Stimulated activated CD8-positive, alpha-beta memory T cell treated with anti-CD3 and anti-CD28 coated beads, Interleukin-12 subunit alpha, Interleukin-12 subunit beta, amount 100 ng/mL, for 1 hour (primary cell): ENCODE data around the gene UBE2N.
"Not testable (repeated sequence)": the region's sequence is repeated elsewhere in the genome, so short reads cannot be mapped to it uniquely, and the experiment has no call there.

Experiments used
- DNase-seq: peaks from one replicate; pipeline ENCODE4 v3.0.0-alpha.2; 2020; ENCODE audit warnings: low read depth

The UBE2N gene

DNA sequence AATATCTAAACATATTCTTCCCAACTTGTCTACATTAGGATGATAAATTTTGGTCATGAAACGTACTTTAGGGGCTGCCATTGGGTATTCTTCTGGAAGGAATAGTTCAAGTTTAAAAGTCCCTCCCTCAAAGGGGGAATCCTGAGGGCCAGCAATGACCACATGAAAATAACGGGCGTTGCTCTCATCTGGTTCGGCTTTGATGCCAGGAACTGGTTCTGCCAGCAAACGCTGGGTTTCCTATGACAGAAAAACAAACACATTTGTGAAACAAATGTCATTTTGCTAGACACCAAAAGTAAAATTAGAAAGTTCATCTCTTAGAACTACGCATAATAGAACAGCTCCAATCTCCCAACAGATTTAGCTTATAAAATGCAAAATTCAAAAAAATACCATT, 30.7 kb downstream of the UBE2N start:
- DNase-seq, result not testable (repeated sequence)

- DNase-seq, result not testable (repeated sequence)
Observed at GRCh38 chr12:93409343-93410187, 32.2 kb downstream of the UBE2N start.

GRCh38 chr12:93408813-93409212, 32.9 kb downstream of the UBE2N start:
- DNase-seq, result no peak

DNA sequence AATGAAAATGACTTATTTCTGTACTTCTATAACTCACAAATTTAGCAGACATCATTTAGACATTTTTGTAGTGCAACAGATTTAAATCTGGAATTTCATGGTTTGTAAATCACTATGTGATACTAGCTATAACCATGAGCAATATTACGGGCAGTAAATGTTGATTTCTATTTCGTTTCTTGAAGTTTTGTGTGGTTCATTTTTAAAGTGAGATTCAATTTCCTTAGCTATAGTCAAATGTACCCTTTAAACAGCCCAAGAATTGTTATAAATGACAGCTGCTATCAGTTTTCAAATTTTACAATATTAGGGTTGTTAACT, 33.8 kb downstream of the UBE2N start:
- DNase-seq, result no peak

- no peak for DNase-seq
Observed at GRCh38 chr12:93407054-93407962, 34.4 kb downstream of the UBE2N start.

DNA sequence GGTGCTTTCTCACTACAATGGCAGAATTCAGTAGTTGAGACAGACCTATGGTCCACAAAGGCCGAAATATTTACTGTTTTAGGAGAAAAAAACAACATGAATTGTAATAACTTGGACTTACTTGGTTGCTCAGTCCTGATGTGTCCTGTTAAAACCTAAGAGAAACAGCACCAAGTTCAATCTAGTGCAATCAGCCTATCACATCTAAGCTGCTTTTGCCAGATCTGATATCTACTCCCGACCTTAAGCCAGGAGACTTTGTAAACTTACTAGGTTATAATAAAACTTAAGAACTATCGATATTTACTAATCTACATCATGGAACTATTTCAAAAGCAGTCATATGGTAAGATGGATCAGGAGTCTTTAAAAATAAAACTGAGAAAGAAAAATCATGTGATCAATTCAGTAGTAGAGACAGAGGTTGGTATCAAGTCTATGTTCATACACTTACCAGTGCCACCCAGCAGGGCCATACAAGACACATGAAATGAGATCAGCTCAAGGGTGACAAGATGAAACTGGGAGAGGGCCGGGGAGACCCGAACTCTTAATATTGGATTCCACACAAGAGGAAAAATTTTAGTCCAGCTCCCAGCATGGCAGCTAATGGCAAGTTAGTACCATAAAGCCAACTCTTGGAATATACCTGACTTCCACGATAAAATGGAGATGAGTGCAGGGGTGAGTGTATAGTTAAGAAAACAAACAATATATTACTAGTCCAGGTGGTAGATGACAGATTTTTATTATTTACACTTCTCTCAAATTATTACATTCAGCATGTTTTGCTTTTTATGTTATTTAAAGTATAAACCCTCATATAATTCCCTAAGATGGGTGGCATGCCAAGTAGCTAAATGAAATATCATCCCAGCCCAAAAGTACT, 36.5 kb downstream of the UBE2N start:
- DNase-seq, result no peak

DNA sequence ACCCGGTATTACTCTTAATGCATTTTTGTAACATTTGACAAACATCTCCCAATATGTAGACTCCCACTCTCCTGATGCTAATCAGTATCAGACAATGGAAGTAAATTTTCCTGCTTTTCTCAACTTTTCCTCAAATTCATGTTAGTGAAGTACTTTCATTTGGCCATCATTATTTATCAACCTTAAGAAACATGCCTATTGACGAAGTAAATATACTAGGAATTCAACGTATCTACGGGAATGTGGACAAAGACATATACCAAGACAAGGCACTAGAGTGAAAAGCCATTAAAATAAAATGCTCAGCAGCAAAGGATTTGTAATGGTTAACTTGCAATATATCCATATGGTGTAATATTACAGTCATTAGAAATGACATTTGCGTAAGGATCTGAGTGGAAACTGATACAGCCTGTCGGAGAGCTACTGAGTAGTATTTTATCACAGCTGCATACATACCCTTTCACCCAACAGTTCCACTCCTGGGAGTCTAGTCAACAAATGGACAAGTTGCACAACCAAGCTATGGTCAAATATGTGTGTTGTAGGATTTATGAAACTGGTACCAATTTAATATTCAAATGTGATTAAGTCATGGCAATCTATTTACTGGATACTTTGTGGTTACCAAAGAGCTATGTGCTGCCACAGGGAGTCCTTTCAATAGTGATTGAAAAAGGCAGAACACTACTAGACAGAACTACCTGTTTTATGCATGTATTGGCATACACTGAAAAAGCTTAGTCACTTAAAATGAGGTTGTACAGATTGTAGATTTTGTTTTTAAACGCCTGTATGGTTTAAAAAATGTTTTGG, 37.6 kb downstream of the UBE2N start:
- DNase-seq, result no peak

GRCh38 chr12:93402333-93403311, 39.1 kb downstream of the UBE2N start:
- no peak for DNase-seq

DNA sequence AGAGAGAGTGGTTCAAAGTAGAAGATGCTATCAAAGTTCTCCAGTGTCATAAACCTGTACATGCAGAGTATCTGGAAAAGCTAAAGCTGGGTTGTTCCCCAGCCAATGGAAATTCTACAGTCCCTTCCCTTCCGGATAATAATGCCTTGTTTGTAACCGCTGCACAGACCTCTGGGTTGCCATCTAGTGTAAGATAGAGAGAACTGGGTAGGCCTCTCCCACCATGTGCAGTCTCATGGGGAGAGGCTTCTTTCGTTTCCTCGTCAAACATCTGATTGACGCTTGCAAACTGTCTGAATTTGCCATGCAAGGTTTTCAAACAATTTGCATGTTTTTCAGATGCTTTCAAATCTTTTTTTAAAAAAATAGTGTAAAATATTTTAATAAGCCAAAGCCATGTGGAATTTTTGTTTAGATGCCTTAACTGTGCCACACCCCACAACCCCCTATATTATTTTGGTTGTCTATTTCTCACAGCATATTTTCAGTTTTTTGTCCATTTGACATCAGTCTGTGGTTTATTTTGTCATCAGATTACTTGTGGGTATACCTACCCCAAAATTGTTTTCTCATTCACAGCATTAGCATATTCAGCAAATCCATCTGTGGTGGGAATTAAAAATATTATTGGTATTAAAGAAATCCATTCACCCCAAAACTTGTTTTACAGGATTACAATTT, 42.4 kb downstream of the UBE2N start:
- not testable (repeated sequence) for DNase-seq

DNA sequence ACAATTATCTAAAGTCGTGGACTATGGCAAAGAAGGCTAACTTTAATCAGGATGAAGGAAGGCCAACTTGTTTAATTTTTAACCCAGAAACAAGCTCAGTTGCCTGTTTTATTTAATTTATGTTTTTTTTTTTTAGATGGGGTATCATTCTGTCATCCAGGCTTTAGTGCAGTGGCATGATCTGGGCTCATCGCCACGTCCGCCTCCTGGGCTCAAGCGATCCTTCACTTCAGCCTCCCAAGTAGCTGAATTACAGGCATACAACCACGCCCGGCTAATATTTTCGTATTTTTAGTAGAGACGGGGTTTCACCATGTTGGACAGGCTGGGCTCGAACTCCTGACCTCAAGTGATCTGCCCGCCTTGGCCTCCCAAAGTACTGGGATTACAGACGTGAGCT, 44.3 kb downstream of the UBE2N start:
- DNase-seq, result no peak

- no peak for DNase-seq
Observed at GRCh38 chr12:93393425-93393824, 48.3 kb downstream of the UBE2N start.

GRCh38 chr12:93390549-93391297, 51.0 kb downstream of the UBE2N start:
- DNase-seq, result no peak

DNA sequence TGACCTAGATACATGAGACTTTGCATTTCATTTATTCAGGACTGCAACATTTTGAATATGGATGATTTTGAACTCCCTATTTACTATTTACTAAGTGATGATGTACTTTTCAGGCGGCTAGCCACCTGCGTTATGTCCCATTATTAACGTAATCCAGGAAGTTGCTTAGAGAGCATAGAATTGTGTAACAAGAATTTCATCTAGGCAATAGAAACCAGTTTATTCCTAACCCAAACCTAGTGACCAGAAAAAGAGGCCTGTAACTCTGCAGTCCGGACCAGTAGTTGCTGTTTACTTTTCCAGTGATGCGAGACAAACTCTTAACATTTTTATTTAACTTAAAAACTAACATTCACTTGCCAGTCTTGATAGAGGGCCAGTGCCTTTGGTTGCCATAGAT, 51.7 kb downstream of the UBE2N start:
- no peak for DNase-seq

DNA sequence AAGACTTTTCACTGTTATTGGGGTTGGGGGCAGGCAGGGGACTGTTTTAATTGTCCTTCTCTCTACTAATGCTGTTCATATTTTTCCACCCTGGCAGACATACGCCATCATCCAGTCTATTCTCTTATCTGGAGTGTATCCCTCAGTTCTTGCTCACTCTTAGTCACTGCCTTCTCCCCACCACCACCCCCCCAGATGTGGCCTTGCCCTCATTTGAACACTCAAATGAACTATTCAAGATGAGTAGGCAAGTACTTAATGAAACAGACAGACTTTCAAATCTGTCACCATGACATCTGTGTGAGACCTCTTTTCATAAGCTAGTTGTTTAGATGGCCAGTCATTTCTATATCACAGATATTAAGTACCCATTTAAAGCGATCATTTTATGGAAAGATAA, 54.0 kb downstream of the UBE2N start:
- no peak for DNase-seq

- not testable (repeated sequence) for DNase-seq
Observed at GRCh38 chr12:93381976-93382437, 59.7 kb downstream of the UBE2N start.

DNA sequence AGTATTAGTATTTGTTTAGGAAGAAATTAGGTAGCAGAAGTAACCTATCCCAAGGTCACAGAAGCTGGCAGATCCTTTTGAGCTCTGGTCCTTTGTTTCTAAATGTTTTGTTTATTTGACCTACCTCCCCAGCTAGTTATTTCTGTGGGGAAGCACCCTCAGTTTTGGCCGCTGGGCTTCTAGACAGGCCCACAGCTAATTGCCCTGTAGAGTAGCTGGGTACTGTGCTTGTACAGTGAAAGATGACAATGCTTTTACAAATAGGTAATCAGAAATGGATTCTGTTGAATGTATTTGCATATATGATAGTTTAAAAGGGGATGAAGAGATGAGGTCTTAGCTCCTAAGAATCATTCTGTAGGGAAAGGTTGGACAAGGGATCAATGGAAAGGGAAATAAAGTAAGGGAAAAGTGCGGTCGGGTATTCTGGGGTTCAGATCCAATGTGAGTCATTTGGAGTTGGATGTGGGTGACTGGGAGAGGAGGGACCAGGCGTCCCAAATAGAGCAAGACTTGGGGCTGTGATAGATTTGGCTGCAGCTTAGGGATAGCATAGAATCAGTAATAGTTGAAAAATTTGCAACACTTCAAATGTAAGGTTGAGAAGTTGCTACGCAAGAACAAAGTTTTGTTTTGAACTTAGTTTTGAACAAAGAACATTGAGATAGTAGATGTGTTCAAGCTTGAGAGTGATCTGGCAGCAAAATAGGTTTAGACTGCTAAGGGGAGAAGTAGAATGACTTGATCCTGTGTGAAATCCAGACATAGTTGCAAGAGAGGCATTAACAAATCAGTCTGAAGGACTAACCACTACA, 60.4 kb downstream of the UBE2N start:
- DNase-seq, result no peak

DNA sequence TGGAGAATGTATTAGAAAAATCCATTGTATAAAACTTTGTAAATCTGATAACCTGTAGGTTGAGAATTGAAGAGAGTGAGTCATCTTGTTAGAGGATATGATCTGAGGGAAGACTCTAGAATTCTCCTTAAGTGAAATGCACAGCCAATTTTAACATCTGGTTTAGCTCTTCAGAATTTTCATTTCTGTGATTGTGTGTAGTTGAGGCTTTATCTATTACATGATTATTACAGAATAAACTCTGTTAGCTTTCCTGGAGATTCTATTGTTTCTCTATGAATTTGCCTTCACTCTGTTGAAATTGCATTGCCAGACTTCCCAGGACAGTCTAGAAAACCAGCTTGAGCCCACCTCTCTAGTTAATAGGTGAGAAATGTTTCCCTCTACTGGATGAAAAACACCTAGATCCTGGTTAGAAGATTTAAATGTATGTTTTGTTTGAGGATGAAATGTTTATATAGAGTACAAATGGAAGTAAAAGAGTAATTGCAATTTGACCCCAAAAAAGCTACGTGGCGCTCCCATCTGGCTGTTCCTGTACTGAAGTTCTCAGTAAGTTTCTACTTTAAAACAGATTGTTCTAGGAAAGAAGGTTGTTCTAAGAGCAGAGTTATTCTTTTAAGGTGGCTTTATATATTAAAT, 61.1 kb downstream of the UBE2N start:
- DNase-seq, result no peak
